HepG2 (cell line): ENCODE data around the gene HAS3. TPM values are rescaled to one million over a fixed set of nuclear protein-coding genes. Genes with fewer than 3 reads are reported as not detected.

Source experiments
- ATAC-seq: fragments of 200-7000 bp; cut with Tn5 transposase; 3 replicates; pipeline ENCODE4 v1.9.1; 2020; ENCODE audit warnings: mild to moderate bottlenecking, moderate library complexity
- BruUV-seq: library from RNA; stranded (reverse); fragments of 400-500 nt; replicated peaks from 2 replicates; lab custom pipeline; 2021; lab: Mats Ljungman, UMichigan
- CTCF ChIA-PET: fragments of 300-600 bp; formaldehyde crosslinking; extraction: SDS; loops from one replicate; lab custom pipeline; 2021; ENCODE audit warnings: low total read pairs, inconsistent platforms, low intra/inter-chr PET ratio; lab: Yijun Ruan, JAX
- POLR2A ChIA-PET: fragments of 350-600 bp; sonication (Branson Sonifier 250); formaldehyde crosslinking; loops from one replicate; lab custom pipeline; 2020; ENCODE audit warnings: antibody characterized with exemption, inconsistent platforms; lab: Yijun Ruan, JAX
- DNase-seq: peaks from one replicate; pipeline ENCODE4 v3.0.0-alpha.2; 2015; ENCODE audit warnings: low spot score
- FAIRE-seq: peaks from 3 replicates; lab custom pipeline; 2011; peaks lifted over from hg19 to GRCh38; lab: Jason Lieb, UNC
- H2AFZ ChIP-seq: one replicate; pipeline ENCODE4 v1.6.1; 2011; ENCODE audit warnings: low read length, inconsistent platforms
- H3K27ac ChIP-seq: fragments of 300-600 bp; 3 replicates; pipeline ENCODE4 v1.8.0; 2011; ENCODE audit warnings: mixed run types, mild to moderate bottlenecking, mixed read lengths, low read length, inconsistent platforms; ENCODE audit not compliant: insufficient read depth; ENCODE audit errors: extremely low read length
- H3K27me3 ChIP-seq, 2 experiments: fragments of 200-600 bp in 1 of 2; 2 replicates in 1 of 2; 3 replicates in 1 of 2; pipeline versions ENCODE4 v1.6.0 to v1.8.0; 2011; ENCODE audit warnings: low read length in 2 of 2, mild to moderate bottlenecking in 2 of 2, moderate library complexity in 2 of 2, inconsistent platforms in 1 of 2; ENCODE audit not compliant: insufficient read depth in 2 of 2, control insufficient read depth in 1 of 2
- H3K36me3 ChIP-seq, 2 experiments: fragments of 200-600 bp in 1 of 2; replicated peaks in 1 of 2; 2 replicates in 1 of 2; 3 replicates in 1 of 2; pipeline versions ENCODE4 v1.5.1 to v1.8.0; 2011; ENCODE audit warnings: low read length in 2 of 2, inconsistent platforms in 1 of 2; ENCODE audit not compliant: insufficient read depth in 2 of 2, control insufficient read depth in 1 of 2
- H3K4me1 ChIP-seq: 2 replicates; pipeline ENCODE4 v1.5.1; 2012; ENCODE audit warnings: low read length, inconsistent platforms; ENCODE audit not compliant: insufficient read depth
- H3K4me2 ChIP-seq: 2 replicates; pipeline ENCODE4 v1.6.0; 2011; ENCODE audit warnings: low read depth, low read length, inconsistent platforms
- H3K4me3 ChIP-seq, 3 experiments: fragments of 200-600 bp in 1 of 3; sonication (generic), shearing (Covaris generic) in 1 of 3; replicated peaks in 1 of 3; 2 replicates each; pipeline ENCODE4 v1.5.1; 2011 to 2016; ENCODE audit warnings: low read length in 3 of 3, inconsistent platforms in 2 of 3, low read depth in 2 of 3, mild to moderate bottlenecking in 2 of 3, control low read depth in 1 of 3, mixed read lengths in 1 of 3; ENCODE audit not compliant: insufficient read depth in 1 of 3
- H3K79me2 ChIP-seq: one replicate; pipeline ENCODE4 v1.6.1; 2011; ENCODE audit warnings: low read length, inconsistent platforms; ENCODE audit not compliant: insufficient read depth
- H3K9ac ChIP-seq: 2 replicates; pipeline ENCODE4 v1.6.0; 2011; ENCODE audit warnings: mild to moderate bottlenecking, low read depth, low read length, inconsistent platforms; ENCODE audit not compliant: insufficient read depth
- H3K9me3 ChIP-seq: 2 replicates; pipeline ENCODE4 v1.5.1; 2012; ENCODE audit warnings: mild to moderate bottlenecking, low read length
- H4K20me1 ChIP-seq: 2 replicates; pipeline ENCODE4 v1.6.0; 2011; ENCODE audit warnings: inconsistent platforms, mild to moderate bottlenecking, low read length, moderate library complexity; ENCODE audit not compliant: insufficient read depth
- FUBP1 ChIP-seq: sonication (generic); formaldehyde crosslinking; IDR thresholded peaks from 2 replicates; pipeline ENCODE4 v1.5.1; 2020; ENCODE audit warnings: missing genetic modification reagents, mild to moderate bottlenecking, borderline replicate concordance
- JARID2 ChIP-seq: sonication (generic); formaldehyde crosslinking; IDR thresholded peaks from 2 replicates; pipeline ENCODE4 v1.8.1; 2023; ENCODE audit warnings: missing genetic modification reagents, inconsistent platforms; ENCODE audit not compliant: insufficient replicate concordance
- KLF11 ChIP-seq: IDR thresholded peaks from 2 replicates; pipeline ENCODE4 v1.6.1; 2016; ENCODE audit warnings: missing compliant biosample characterization
- YEATS2 ChIP-seq: sonication (generic); formaldehyde crosslinking; IDR thresholded peaks from 2 replicates; pipeline ENCODE4 v1.4.0; 2020; ENCODE audit warnings: missing genetic modification reagents, borderline replicate concordance
- ZNF367 ChIP-seq: sonication (generic); formaldehyde crosslinking; IDR thresholded peaks from 2 replicates; pipeline ENCODE4 v1.4.0; 2020; ENCODE audit warnings: missing genetic modification reagents, borderline replicate concordance
- ZNF430 ChIP-seq: sonication (generic); formaldehyde crosslinking; IDR thresholded peaks from 2 replicates; pipeline ENCODE4 v1.9.0; 2021; ENCODE audit warnings: mild to moderate bottlenecking, missing genetic modification reagents
- ZNF691 ChIP-seq: sonication (generic); formaldehyde crosslinking; IDR thresholded peaks from 2 replicates; pipeline ENCODE4 v1.4.0; 2020; ENCODE audit warnings: missing genetic modification reagents, low read depth, mild to moderate bottlenecking, borderline replicate concordance
- ZNF883 ChIP-seq: sonication (generic); formaldehyde crosslinking; IDR thresholded peaks from 2 replicates; pipeline ENCODE4 v1.5.1; 2020; ENCODE audit warnings: mild to moderate bottlenecking, missing genetic modification reagents; ENCODE audit errors: not compliant biosample characterization
- WGBS: methylation state at CpG from one replicate; pipeline ENCODE4 v1.1.6; 2017; ENCODE audit warnings: low lambda C conversion rate; 5-methylcytosine and 5-hydroxymethylcytosine counted together
- in situ Hi-C: cut with HindIII; loops from 2 replicates; pipeline ENCODE4 v1.10.0; 2017; ENCODE audit warnings: low pct_unique_long_range_greater_than_20kb; ENCODE audit not compliant: extremely low pct_ligation_motif_present
- intact Hi-C: fragments of 100-400 bp; cut with micrococcal nuclease; formaldehyde crosslinking; loops from one replicate; pipeline ENCODE4 v1.10.0; 2022; ENCODE audit not compliant: unreplicated experiment
- polyA plus RNA-seq, 8 experiments: library from polyadenylated mRNA; depleted of rRNA in 3 of 8; stranded (reverse) in 7 of 8; unstranded in 1 of 8; fragments of >200 nt; fragmentation: Illumina TruSeq in 4 of 8; extraction: Trizol in 4 of 8; gene quantifications; 2 replicates each; pipeline versions ENCODE4 v1.2.1 to v1.2.3, GENCODE V29; 2011 to 2016; ENCODE audit warnings: low read depth in 4 of 8, missing spikeins in 1 of 8, mixed read lengths in 1 of 8; ENCODE audit not compliant: insufficient read depth in 1 of 8
- total RNA-seq, 5 experiments: library from RNA; depleted of rRNA; stranded (reverse); fragments of >200 nt; fragmentation: Illumina TruSeq; extraction: Trizol; gene quantifications; 2 replicates each; pipeline ENCODE4 v1.2.3, GENCODE V29; 2016; ENCODE audit warnings: low read depth in 1 of 5
- TF ChIP-seq, protein P1 (sequence below): sonication (generic); formaldehyde crosslinking; IDR thresholded peaks from 2 replicates; pipeline ENCODE4 v1.4.0; 2020; ENCODE audit warnings: missing genetic modification reagents, borderline replicate concordance

The HAS3 gene
- total and polyA plus RNA-seq, 2 of the 13 experiments (the other 11 are each of a cell fraction or from before 2014, with no cell fraction given), result 0.04 to 0.30 TPM

GRCh38 chr16:69094501-69094900 is 11.0 kb upstream of the HAS3 start:
- H3K27ac ChIP-seq, result no peak overlapping the region
- POLR2A ChIA-PET, result no interaction called here
- DNase-seq (no peak), FAIRE-seq (no peak), ATAC-seq (no peak)
- H3K9ac ChIP-seq, result no peak overlapping the region
- H3K4me3 ChIP-seq, result no peak overlapping the region
- 47% methylated on average over 5 of the region's 5 CpGs for WGBS
- H3K36me3 ChIP-seq, result no peaks in the 10 kb centered on the region
- BruUV-seq, result no TSS peak
- no peaks in the 10 kb centered on the region for H3K9me3 ChIP-seq
- intact Hi-C loops, result loop anchor here (10.0 kb wide), 1 partner anchor 60 kb away; no protein-coding TSS in a partner anchor
- no peaks in the 10 kb centered on the region for H3K79me2 ChIP-seq
- H2AFZ ChIP-seq, result no peak overlapping the region
- H3K4me1 ChIP-seq, result peaks cover 32% of the 10 kb centered on the region
- H4K20me1 ChIP-seq, result no peaks in the 10 kb centered on the region
- peaks cover 0 to 2% of the 10 kb centered on the region in 2 experiments; a peak in 1 of 5 replicates for H3K27me3 ChIP-seq
- H3K4me2 ChIP-seq, result no peak overlapping the region
- in situ Hi-C loops, result no loop called here
- CTCF ChIA-PET, result no interaction called here
- TF ChIP-seq ZNF367 (no peak), ZNF430 (CRISPR knock-in tag) (no peak), FUBP1 (CRISPR knock-in tag) (no peak), YEATS2 (no peak), ZNF883 (CRISPR knock-in tag) (no peak), ZNF691 (CRISPR knock-in tag) (no peak), JARID2 (no peak), KLF11 (CRISPR knock-in tag) (no peak)
- TF ChIP-seq, protein P1, sequence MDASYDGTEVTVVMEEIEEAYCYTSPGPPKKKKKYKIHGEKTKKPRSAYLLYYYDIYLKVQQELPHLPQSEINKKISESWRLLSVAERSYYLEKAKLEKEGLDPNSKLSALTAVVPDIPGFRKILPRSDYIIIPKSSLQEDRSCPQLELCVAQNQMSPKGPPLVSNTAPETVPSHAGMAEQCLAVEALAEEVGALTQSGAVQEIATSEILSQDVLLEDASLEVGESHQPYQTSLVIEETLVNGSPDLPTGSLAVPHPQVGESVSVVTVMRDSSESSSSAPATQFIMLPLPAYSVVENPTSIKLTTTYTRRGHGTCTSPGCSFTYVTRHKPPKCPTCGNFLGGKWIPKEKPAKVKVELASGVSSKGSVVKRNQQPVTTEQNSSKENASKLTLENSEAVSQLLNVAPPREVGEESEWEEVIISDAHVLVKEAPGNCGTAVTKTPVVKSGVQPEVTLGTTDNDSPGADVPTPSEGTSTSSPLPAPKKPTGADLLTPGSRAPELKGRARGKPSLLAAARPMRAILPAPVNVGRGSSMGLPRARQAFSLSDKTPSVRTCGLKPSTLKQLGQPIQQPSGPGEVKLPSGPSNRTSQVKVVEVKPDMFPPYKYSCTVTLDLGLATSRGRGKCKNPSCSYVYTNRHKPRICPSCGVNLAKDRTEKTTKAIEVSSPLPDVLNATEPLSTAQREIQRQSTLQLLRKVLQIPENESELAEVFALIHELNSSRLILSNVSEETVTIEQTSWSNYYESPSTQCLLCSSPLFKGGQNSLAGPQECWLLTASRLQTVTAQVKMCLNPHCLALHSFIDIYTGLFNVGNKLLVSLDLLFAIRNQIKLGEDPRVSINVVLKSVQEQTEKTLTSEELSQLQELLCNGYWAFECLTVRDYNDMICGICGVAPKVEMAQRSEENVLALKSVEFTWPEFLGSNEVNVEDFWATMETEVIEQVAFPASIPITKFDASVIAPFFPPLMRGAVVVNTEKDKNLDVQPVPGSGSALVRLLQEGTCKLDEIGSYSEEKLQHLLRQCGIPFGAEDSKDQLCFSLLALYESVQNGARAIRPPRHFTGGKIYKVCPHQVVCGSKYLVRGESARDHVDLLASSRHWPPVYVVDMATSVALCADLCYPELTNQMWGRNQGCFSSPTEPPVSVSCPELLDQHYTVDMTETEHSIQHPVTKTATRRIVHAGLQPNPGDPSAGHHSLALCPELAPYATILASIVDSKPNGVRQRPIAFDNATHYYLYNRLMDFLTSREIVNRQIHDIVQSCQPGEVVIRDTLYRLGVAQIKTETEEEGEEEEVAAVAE (CRISPR knock-in tag), result no peak
